Neural progenitor cell (in vitro differentiated cells): Measurements from ENCODE around the gene TMEM126B. TPM values are rescaled to one million over a fixed set of nuclear protein-coding genes. Genes with fewer than 3 reads are reported as not detected.

Source experiments
- DNase-seq: peaks from one replicate; pipeline ENCODE4 v3.0.0-alpha.2; 2016; ENCODE audit warnings: low spot score
- H2AFZ ChIP-seq: fragments of 200-600 bp; sonication (generic); replicated peaks from 2 replicates; pipeline ENCODE4 v1.6.1; 2016; ENCODE audit warnings: antibody characterized with exemption
- H3F3A ChIP-seq: fragments of 200-600 bp; sonication (generic); 2 replicates; pipeline ENCODE4 v1.6.1; 2016; ENCODE audit warnings: antibody characterized with exemption, low read depth
- H3K27ac ChIP-seq: fragments of 200-600 bp; sonication (generic); 2 replicates; pipeline ENCODE4 v1.5.1; 2016; ENCODE audit warnings: mild to moderate bottlenecking
- H3K27me3 ChIP-seq: fragments of 200-600 bp; sonication (generic); 2 replicates; pipeline ENCODE4 v1.6.1; 2016; ENCODE audit warnings: mild to moderate bottlenecking, moderate library complexity
- H3K36me3 ChIP-seq: fragments of 200-600 bp; sonication (generic); 2 replicates; pipeline ENCODE4 v1.5.1; 2016
- H3K4me1 ChIP-seq: fragments of 200-600 bp; sonication (generic); 2 replicates; pipeline ENCODE4 v1.6.1; 2016; ENCODE audit warnings: mixed run types
- H3K4me2 ChIP-seq: fragments of 200-600 bp; sonication (generic); 2 replicates; pipeline ENCODE4 v1.6.1; 2016
- H3K4me3 ChIP-seq: fragments of 200-600 bp; sonication (generic); 2 replicates; pipeline ENCODE4 v1.5.1; 2016
- H3K79me2 ChIP-seq: fragments of 200-600 bp; sonication (generic); 2 replicates; pipeline ENCODE4 v1.6.1; 2016; ENCODE audit warnings: low read depth
- H3K9ac ChIP-seq: fragments of 200-600 bp; sonication (generic); 2 replicates; pipeline ENCODE4 v1.6.1; 2016
- H3K9me3 ChIP-seq: fragments of 200-600 bp; sonication (generic); 2 replicates; pipeline ENCODE4 v1.5.1; 2016; ENCODE audit warnings: low read depth
- H4K20me1 ChIP-seq: fragments of 200-600 bp; sonication (generic); 2 replicates; pipeline ENCODE4 v1.6.1; 2016; ENCODE audit warnings: low read depth
- H3K27ac Mint-ChIP-seq: 3 replicates; pipeline ENCODE4 v1.8.0; 2021; ENCODE audit warnings: mixed read lengths
- H3K27me3 Mint-ChIP-seq: 2 replicates; pipeline ENCODE4 v1.8.0; 2022; ENCODE audit warnings: low read depth, mild to moderate bottlenecking, inconsistent platforms, moderate library complexity, mixed read lengths; ENCODE audit not compliant: insufficient read depth
- H3K36me3 Mint-ChIP-seq: 3 replicates; pipeline ENCODE4 v1.8.0; 2021; ENCODE audit warnings: mixed read lengths
- H3K4me1 Mint-ChIP-seq: 3 replicates; pipeline ENCODE4 v1.8.0; 2021; ENCODE audit warnings: mixed read lengths
- H3K4me3 Mint-ChIP-seq: 3 replicates; pipeline ENCODE4 v1.8.0; 2021; ENCODE audit warnings: mild to moderate bottlenecking, moderate library complexity, mixed read lengths
- H3K9me3 Mint-ChIP-seq: 3 replicates; pipeline ENCODE4 v1.8.0; 2020; ENCODE audit warnings: mixed read lengths
- EZH2 ChIP-seq: fragments of 200-600 bp; sonication (generic); IDR thresholded peaks from 2 replicates; pipeline ENCODE4 v1.6.1; 2017; ENCODE audit warnings: antibody characterized with exemption, mild to moderate bottlenecking, moderate library complexity
- EZH2phosphoT487 ChIP-seq: fragments of 200-600 bp; sonication (generic); IDR thresholded peaks from 2 replicates; pipeline ENCODE4 v1.6.1; 2017; ENCODE audit warnings: antibody characterized with exemption
- total RNA-seq: library from RNA; depleted of rRNA; stranded (reverse); fragments of >200 nt; gene quantifications from 2 replicates; pipeline ENCODE4 v1.2.3, GENCODE V29; 2015; ENCODE audit warnings: low replicate concordance
- TF ChIP-seq, protein P1 (sequence below): fragments of 200-600 bp; sonication (generic); IDR thresholded peaks from 2 replicates; pipeline ENCODE4 v1.5.1; 2017; ENCODE audit warnings: antibody characterized with exemption, mild to moderate bottlenecking

The TMEM126B gene
- total RNA-seq = 73.5 and 110 TPM in 2 replicates

- Histone ChIP-seq H3K4me1 (peaks cover 22% of the 10 kb centered on the region), H3K4me3 (peak within 1 kb of the TSS; percentile 82), H3K27ac (peak within 1 kb of the TSS; percentile 66), H3K4me2 (peak within 1 kb of the TSS; percentile 83), H3K79me2 (peaks cover 52% of the 10 kb centered on the region), H3K9me3 (no peaks in the 10 kb centered on the region), H4K20me1 (no peaks in the 10 kb centered on the region), H3F3A (peaks cover 11% of the 10 kb centered on the region), H2AFZ (peak within 1 kb of the TSS; percentile 75), H3K9ac (peak within 1 kb of the TSS; percentile 72), H3K27me3 (no peaks in the 10 kb centered on the region), H3K36me3 (peaks cover 5% of the 10 kb centered on the region)
- H3K27ac Mint-ChIP-seq = peak within 1 kb of the TSS; percentile 93
- TF ChIP-seq EZH2 (no peak), EZH2phosphoT487 (no peak)
- TF ChIP-seq, protein P1, sequence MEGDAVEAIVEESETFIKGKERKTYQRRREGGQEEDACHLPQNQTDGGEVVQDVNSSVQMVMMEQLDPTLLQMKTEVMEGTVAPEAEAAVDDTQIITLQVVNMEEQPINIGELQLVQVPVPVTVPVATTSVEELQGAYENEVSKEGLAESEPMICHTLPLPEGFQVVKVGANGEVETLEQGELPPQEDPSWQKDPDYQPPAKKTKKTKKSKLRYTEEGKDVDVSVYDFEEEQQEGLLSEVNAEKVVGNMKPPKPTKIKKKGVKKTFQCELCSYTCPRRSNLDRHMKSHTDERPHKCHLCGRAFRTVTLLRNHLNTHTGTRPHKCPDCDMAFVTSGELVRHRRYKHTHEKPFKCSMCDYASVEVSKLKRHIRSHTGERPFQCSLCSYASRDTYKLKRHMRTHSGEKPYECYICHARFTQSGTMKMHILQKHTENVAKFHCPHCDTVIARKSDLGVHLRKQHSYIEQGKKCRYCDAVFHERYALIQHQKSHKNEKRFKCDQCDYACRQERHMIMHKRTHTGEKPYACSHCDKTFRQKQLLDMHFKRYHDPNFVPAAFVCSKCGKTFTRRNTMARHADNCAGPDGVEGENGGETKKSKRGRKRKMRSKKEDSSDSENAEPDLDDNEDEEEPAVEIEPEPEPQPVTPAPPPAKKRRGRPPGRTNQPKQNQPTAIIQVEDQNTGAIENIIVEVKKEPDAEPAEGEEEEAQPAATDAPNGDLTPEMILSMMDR = no peak
- H3K9me3 Mint-ChIP-seq = no peaks in the 10 kb centered on the region
- H3K4me1 Mint-ChIP-seq = peaks cover 20% of the 10 kb centered on the region
- peaks cover 4% of the 10 kb centered on the region for H3K27me3 Mint-ChIP-seq
- H3K4me3 Mint-ChIP-seq = peak within 1 kb of the TSS; percentile 97
- DNase-seq = peak; percentile 99
- no peaks in the 10 kb centered on the region for H3K36me3 Mint-ChIP-seq
Observed at GRCh38 chr11:85627998-85628770, at the start of gene TMEM126B. Gene TMEM126B, plus strand, starts transcription at chr11:85628593. Its CDS starts 15 bp downstream, at chr11:85628608.

DNA sequence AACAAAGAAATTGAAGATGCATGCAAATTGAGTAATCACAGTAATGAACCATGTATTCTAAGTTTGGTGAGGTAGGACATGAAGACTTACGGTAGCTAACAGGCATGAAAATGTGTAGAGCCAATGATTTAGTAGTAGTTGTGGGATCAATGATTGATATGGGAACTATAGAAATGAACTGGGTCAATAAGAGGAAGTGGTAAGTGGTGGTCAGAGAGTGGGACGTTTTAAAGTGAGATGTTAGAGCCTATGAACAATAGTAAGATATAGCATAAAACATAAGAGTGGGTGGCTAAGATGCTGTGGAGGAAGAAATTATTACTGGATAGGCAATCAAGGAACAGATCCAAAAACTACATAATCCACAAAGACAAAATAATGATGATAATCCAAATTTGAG lies 46.3 kb upstream of the TMEM126B start:
- TF ChIP-seq EZH2 = no peak
- no peak for TF ChIP-seq EZH2phosphoT487
- TF ChIP-seq, protein P1 = no peak
- Histone ChIP-seq H3K9ac (no peak overlapping the region), H3K4me3 (no peak overlapping the region), H4K20me1 (no peaks in the 10 kb centered on the region), H3K4me1 (no peaks in the 10 kb centered on the region), H3K9me3 (no peaks in the 10 kb centered on the region), H3K27me3 (no peaks in the 10 kb centered on the region), H2AFZ (no peak overlapping the region), H3K79me2 (no peaks in the 10 kb centered on the region), H3K4me2 (no peak overlapping the region), H3K36me3 (no peaks in the 10 kb centered on the region), H3K27ac (no peak overlapping the region), H3F3A (no peaks in the 10 kb centered on the region)
- H3K4me1 Mint-ChIP-seq = no peaks in the 10 kb centered on the region
- no peaks in the 10 kb centered on the region for H3K36me3 Mint-ChIP-seq
- H3K9me3 Mint-ChIP-seq = peaks cover 5% of the 10 kb centered on the region
- DNase-seq = no peak
- no peaks in the 10 kb centered on the region for H3K27me3 Mint-ChIP-seq
- H3K27ac Mint-ChIP-seq = no peak overlapping the region
- no peak overlapping the region for H3K4me3 Mint-ChIP-seq

DNA sequence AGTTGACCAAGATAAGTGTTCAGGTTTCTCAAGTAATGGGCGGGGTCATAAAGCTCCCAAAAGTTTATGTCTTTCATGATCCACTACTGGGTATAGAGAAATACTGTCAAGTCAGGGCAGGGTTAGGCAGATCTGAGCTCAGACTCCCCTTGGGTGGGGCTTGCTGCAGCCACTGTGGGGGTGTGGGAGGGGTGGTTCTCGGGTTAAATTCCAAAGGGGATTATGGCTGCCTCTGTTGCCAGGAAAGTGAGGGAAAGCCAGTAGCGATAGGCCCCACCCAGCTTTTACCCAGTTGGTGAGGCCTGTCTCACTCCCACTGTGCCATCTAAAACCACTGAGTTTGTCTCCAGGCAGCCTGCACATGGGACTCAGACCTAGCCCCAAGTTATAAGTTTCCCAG lies 39.0 kb upstream of the TMEM126B start:
- Mint-ChIP-seq H3K27ac (no peak overlapping the region), H3K36me3 (no peaks in the 10 kb centered on the region), H3K9me3 (peaks cover 20% of the 10 kb centered on the region), H3K4me1 (peaks cover 4% of the 10 kb centered on the region), H3K4me3 (no peak overlapping the region), H3K27me3 (no peaks in the 10 kb centered on the region)
- peaks cover 5% of the 10 kb centered on the region for H3F3A ChIP-seq
- H2AFZ ChIP-seq = peak overlapping the region; percentile 31
- H3K79me2 ChIP-seq = no peaks in the 10 kb centered on the region
- H3K27ac ChIP-seq = no peak overlapping the region
- no peak overlapping the region for H3K4me3 ChIP-seq
- H4K20me1 ChIP-seq = no peaks in the 10 kb centered on the region
- no peaks in the 10 kb centered on the region for H3K27me3 ChIP-seq
- H3K9me3 ChIP-seq = no peaks in the 10 kb centered on the region
- peaks cover 12% of the 10 kb centered on the region for H3K36me3 ChIP-seq
- no peak overlapping the region for H3K9ac ChIP-seq
- peak overlapping the region; percentile 35 for H3K4me2 ChIP-seq
- TF ChIP-seq EZH2 (no peak), EZH2phosphoT487 (no peak)
- TF ChIP-seq, protein P1 = no peak
- peak; percentile 58 for DNase-seq
- H3K4me1 ChIP-seq = peaks cover 9% of the 10 kb centered on the region
